Upper lobe of right lung (tissue), 1 donor: ENCODE data around the gene TCF7L1. TPM values are rescaled to one million over a fixed set of nuclear protein-coding genes. Genes with fewer than 3 reads are reported as not detected.

Experiments
- ATAC-seq: fragments of 200-7000 bp; cut with Tn5 transposase; one replicate; pipeline ENCODE4 v1.9.1; 2020; ENCODE audit warnings: mild to moderate bottlenecking, moderate library complexity
- DNase-seq: peaks from one replicate; pipeline ENCODE4 v3.0.0-alpha.2; 2020
- H3K27ac ChIP-seq: fragments of 200-600 bp; one replicate; pipeline ENCODE4 v1.8.0; 2022
- H3K27me3 ChIP-seq: fragments of 200-600 bp; one replicate; pipeline ENCODE4 v1.8.0; 2022; ENCODE audit warnings: mild to moderate bottlenecking
- H3K36me3 ChIP-seq: fragments of 200-600 bp; one replicate; pipeline ENCODE4 v1.8.0; 2022
- H3K4me1 ChIP-seq: fragments of 200-600 bp; one replicate; pipeline ENCODE4 v1.8.0; 2022
- H3K4me3 ChIP-seq: fragments of 200-600 bp; one replicate; pipeline ENCODE4 v1.8.0; 2022; ENCODE audit warnings: mild to moderate bottlenecking
- H3K9me3 ChIP-seq: fragments of 200-600 bp; one replicate; pipeline ENCODE4 v1.8.0; 2022
- CTCF ChIP-seq: fragments of 200-600 bp; IDR thresholded peaks from one replicate; pipeline ENCODE4 v1.8.0; 2022; ENCODE audit warnings: antibody characterized with exemption
- intact Hi-C: fragments of 100-400 bp; cut with DNase I; formaldehyde crosslinking; loops from one replicate; pipeline ENCODE4 v1.11.0; 2022
- total RNA-seq: library from RNA; stranded (reverse); fragmentation: NEBNext Ultra II Directional; extraction: Animal tissue kit (Norgen Biotek cat#: 25700); gene quantifications from one replicate; pipeline ENCODE4 v1.2.1, GENCODE V29; 2021
- donor health status: DM: no; HTN: yes; CAD: no; lungs with severe emphysema.

Gene TCF7L1
- total RNA-seq, 1 donor from 2014 or later = 21.1 TPM

- no peaks in the 10 kb centered on the region for H3K27me3 ChIP-seq
- peaks cover 34% of the 10 kb centered on the region for H3K4me1 ChIP-seq
- intact Hi-C loops = no loop called here
- no peak overlapping the region for H3K4me3 ChIP-seq
- H3K36me3 ChIP-seq = no peaks in the 10 kb centered on the region
- no peaks in the 10 kb centered on the region for H3K9me3 ChIP-seq
- ATAC-seq = no peak
- DNase-seq = no peak
- no peak overlapping the region for H3K27ac ChIP-seq
- TF ChIP-seq CTCF = no peak
These were observed 116.9 kb downstream of the TCF7L1 start for GRCh38 chr2:85250045-85250444.

GRCh38 chr2:85251070-85251616, 118.0 kb downstream of the TCF7L1 start:
- Histone ChIP-seq H3K4me1 (peaks cover 45% of the 10 kb centered on the region), H3K36me3 (no peaks in the 10 kb centered on the region), H3K9me3 (no peaks in the 10 kb centered on the region), H3K27me3 (no peaks in the 10 kb centered on the region), H3K27ac (no peak overlapping the region), H3K4me3 (no peak overlapping the region)
- no peak for TF ChIP-seq CTCF
- DNase-seq (no peak), ATAC-seq (no peak)
- intact Hi-C loops = no loop called here

GRCh38 chr2:85253890-85254289, 120.7 kb downstream of the TCF7L1 start:
- TF ChIP-seq CTCF = no peak
- peaks cover 48% of the 10 kb centered on the region for H3K4me1 ChIP-seq
- intact Hi-C loops = no loop called here
- DNase-seq (no peak), ATAC-seq (no peak)
- no peaks in the 10 kb centered on the region for H3K27me3 ChIP-seq
- no peaks in the 10 kb centered on the region for H3K9me3 ChIP-seq
- no peak overlapping the region for H3K4me3 ChIP-seq
- no peak overlapping the region for H3K27ac ChIP-seq
- H3K36me3 ChIP-seq = no peaks in the 10 kb centered on the region

GRCh38 chr2:85254540-85255300, 121.5 kb downstream of the TCF7L1 start:
- Histone ChIP-seq H3K27ac (no peak overlapping the region), H3K9me3 (no peaks in the 10 kb centered on the region), H3K27me3 (no peaks in the 10 kb centered on the region), H3K36me3 (no peaks in the 10 kb centered on the region), H3K4me1 (peaks cover 46% of the 10 kb centered on the region), H3K4me3 (no peak overlapping the region)
- DNase-seq = no peak
- intact Hi-C loops = no loop called here
- TF ChIP-seq CTCF = no peak
- ATAC-seq = no peak

DNA sequence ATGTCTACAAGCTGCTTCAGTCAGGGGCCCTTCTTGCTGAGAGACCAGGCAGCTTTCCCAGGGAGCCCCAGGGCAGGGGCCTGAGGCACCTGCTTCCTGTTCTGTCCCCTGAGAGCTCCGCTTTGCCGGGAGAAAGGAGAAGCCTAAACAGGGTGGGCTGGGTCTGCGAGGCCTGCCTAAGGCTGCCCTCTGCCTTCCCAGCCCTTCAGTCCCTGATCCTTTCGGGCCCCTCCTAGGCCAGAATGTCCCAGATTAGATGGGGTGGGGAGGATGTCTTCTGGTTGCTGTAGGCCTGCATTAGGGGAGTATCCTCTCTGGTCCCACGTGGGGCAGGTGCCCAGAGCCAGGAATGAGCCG, 122.2 kb downstream of the TCF7L1 start:
- no peaks in the 10 kb centered on the region for H3K27me3 ChIP-seq
- no peak for ATAC-seq
- DNase-seq = no peak
- TF ChIP-seq CTCF = no peak
- intact Hi-C loops = no loop called here
- H3K4me3 ChIP-seq = no peak overlapping the region
- H3K4me1 ChIP-seq = peaks cover 45% of the 10 kb centered on the region
- H3K27ac ChIP-seq = no peak overlapping the region
- H3K9me3 ChIP-seq = no peaks in the 10 kb centered on the region
- H3K36me3 ChIP-seq = no peaks in the 10 kb centered on the region
